Smooth muscle cell (in vitro differentiated cells): ENCODE data around the gene GJD2. TPM values are rescaled to one million over a fixed set of nuclear protein-coding genes. Genes with fewer than 3 reads are reported as not detected.

Source experiments
- DNase-seq: peaks from one replicate; lab custom pipeline; 2025; ENCODE audit not compliant: unreplicated experiment; lab: John Stamatoyannopoulos, UW
- H2AFZ ChIP-seq: fragments of 200-600 bp; sonication (generic); 2 replicates; pipeline ENCODE4 v1.6.0; 2016; ENCODE audit warnings: antibody characterized with exemption, low read depth, mild to moderate bottlenecking
- H3F3A ChIP-seq: fragments of 200-600 bp; sonication (generic); 2 replicates; pipeline ENCODE4 v1.6.0; 2017; ENCODE audit warnings: antibody characterized with exemption, low read depth
- H3K27ac ChIP-seq: fragments of 200-600 bp; sonication (generic); 2 replicates; pipeline ENCODE4 v1.5.1; 2016; ENCODE audit warnings: low read depth, mild to moderate bottlenecking
- H3K27me3 ChIP-seq: fragments of 200-600 bp; sonication (generic); 2 replicates; pipeline ENCODE4 v1.6.1; 2016; ENCODE audit warnings: low read depth, mild to moderate bottlenecking
- H3K36me3 ChIP-seq: fragments of 200-600 bp; sonication (generic); 2 replicates; pipeline ENCODE4 v1.5.1; 2016; ENCODE audit warnings: low read depth
- H3K4me1 ChIP-seq: fragments of 200-600 bp; sonication (generic); 2 replicates; pipeline ENCODE4 v1.5.1; 2016; ENCODE audit warnings: low read depth
- H3K4me2 ChIP-seq: fragments of 200-600 bp; sonication (generic); 2 replicates; pipeline ENCODE4 v1.6.0; 2016; ENCODE audit warnings: mild to moderate bottlenecking
- H3K4me3 ChIP-seq: fragments of 200-600 bp; sonication (generic); 2 replicates; pipeline ENCODE4 v1.5.1; 2016; ENCODE audit warnings: mild to moderate bottlenecking
- H3K79me2 ChIP-seq: fragments of 200-600 bp; sonication (generic); 2 replicates; pipeline ENCODE4 v1.6.0; 2016; ENCODE audit warnings: low read depth, mild to moderate bottlenecking
- H3K9ac ChIP-seq: fragments of 200-600 bp; sonication (generic); 2 replicates; pipeline ENCODE4 v1.6.0; 2016; ENCODE audit warnings: low read depth
- H3K9me3 ChIP-seq: fragments of 200-600 bp; sonication (generic); replicated peaks from 2 replicates; pipeline ENCODE4 v1.5.1; 2016; ENCODE audit warnings: low read depth
- H4K20me1 ChIP-seq: fragments of 200-600 bp; sonication (generic); 2 replicates; pipeline ENCODE4 v1.6.0; 2016; ENCODE audit warnings: low read depth
- WGBS: methylation state at CpG from one replicate; pipeline ENCODE4 v1.1.7; 2016; ENCODE audit warnings: low lambda C conversion rate; 5-methylcytosine and 5-hydroxymethylcytosine counted together
- polyA plus RNA-seq: library from polyadenylated mRNA; unstranded; fragments of >200 nt; fragmentation: Nextera tagmentation; extraction: Ambion mirVana; gene quantifications from 2 replicates; pipeline ENCODE4 v1.2.1, GENCODE V29; 2016
- total RNA-seq: library from RNA; depleted of rRNA; stranded (reverse); fragments of >200 nt; gene quantifications from 2 replicates; pipeline ENCODE4 v1.2.3, GENCODE V29; 2014
- TF ChIP-seq, protein P1 (sequence below): fragments of 200-600 bp; sonication (generic); IDR thresholded peaks from 2 replicates; pipeline ENCODE4 v1.5.1; 2017; ENCODE audit warnings: borderline replicate concordance, mild to moderate bottlenecking, antibody characterized with exemption; ENCODE audit not compliant: insufficient read depth, poor library complexity, severe bottlenecking

Gene GJD2
- total and polyA plus RNA-seq, 2 experiments from 2014 or later: not detected

GRCh38 chr15:34717729-34718128 is 37.1 kb downstream of the GJD2 start:
- TF ChIP-seq, protein P1, sequence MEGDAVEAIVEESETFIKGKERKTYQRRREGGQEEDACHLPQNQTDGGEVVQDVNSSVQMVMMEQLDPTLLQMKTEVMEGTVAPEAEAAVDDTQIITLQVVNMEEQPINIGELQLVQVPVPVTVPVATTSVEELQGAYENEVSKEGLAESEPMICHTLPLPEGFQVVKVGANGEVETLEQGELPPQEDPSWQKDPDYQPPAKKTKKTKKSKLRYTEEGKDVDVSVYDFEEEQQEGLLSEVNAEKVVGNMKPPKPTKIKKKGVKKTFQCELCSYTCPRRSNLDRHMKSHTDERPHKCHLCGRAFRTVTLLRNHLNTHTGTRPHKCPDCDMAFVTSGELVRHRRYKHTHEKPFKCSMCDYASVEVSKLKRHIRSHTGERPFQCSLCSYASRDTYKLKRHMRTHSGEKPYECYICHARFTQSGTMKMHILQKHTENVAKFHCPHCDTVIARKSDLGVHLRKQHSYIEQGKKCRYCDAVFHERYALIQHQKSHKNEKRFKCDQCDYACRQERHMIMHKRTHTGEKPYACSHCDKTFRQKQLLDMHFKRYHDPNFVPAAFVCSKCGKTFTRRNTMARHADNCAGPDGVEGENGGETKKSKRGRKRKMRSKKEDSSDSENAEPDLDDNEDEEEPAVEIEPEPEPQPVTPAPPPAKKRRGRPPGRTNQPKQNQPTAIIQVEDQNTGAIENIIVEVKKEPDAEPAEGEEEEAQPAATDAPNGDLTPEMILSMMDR: no peak
- H3K9me3 ChIP-seq: no peaks in the 10 kb centered on the region
- H3K27ac ChIP-seq: no peak overlapping the region
- H3K4me2 ChIP-seq: no peak overlapping the region
- peaks cover 2% of the 10 kb centered on the region for H3F3A ChIP-seq
- H3K36me3 ChIP-seq: no peaks in the 10 kb centered on the region
- no peak overlapping the region for H2AFZ ChIP-seq
- 78% methylated on average over 2 of the region's 2 CpGs for WGBS
- no peaks in the 10 kb centered on the region for H3K27me3 ChIP-seq
- no peaks in the 10 kb centered on the region for H3K79me2 ChIP-seq
- DNase-seq: no peak
- H4K20me1 ChIP-seq: no peaks in the 10 kb centered on the region
- H3K4me1 ChIP-seq: peaks cover 8% of the 10 kb centered on the region
- H3K4me3 ChIP-seq: no peak overlapping the region
- no peak overlapping the region for H3K9ac ChIP-seq

GRCh38 chr15:34716111-34716510 is 38.7 kb downstream of the GJD2 start:
- TF ChIP-seq, protein P1: no peak
- H2AFZ ChIP-seq: no peak overlapping the region
- H3K4me2 ChIP-seq: no peak overlapping the region
- DNase-seq: no peak
- H3K9me3 ChIP-seq: no peaks in the 10 kb centered on the region
- WGBS: 91% methylated on average over 9 of the region's 9 CpGs
- no peaks in the 10 kb centered on the region for H3K36me3 ChIP-seq
- no peaks in the 10 kb centered on the region for H3K79me2 ChIP-seq
- H3K4me3 ChIP-seq: no peak overlapping the region
- no peaks in the 10 kb centered on the region for H3K27me3 ChIP-seq
- no peak overlapping the region for H3K27ac ChIP-seq
- H4K20me1 ChIP-seq: no peaks in the 10 kb centered on the region
- no peaks in the 10 kb centered on the region for H3K4me1 ChIP-seq
- H3K9ac ChIP-seq: no peak overlapping the region
- H3F3A ChIP-seq: no peaks in the 10 kb centered on the region

DNA sequence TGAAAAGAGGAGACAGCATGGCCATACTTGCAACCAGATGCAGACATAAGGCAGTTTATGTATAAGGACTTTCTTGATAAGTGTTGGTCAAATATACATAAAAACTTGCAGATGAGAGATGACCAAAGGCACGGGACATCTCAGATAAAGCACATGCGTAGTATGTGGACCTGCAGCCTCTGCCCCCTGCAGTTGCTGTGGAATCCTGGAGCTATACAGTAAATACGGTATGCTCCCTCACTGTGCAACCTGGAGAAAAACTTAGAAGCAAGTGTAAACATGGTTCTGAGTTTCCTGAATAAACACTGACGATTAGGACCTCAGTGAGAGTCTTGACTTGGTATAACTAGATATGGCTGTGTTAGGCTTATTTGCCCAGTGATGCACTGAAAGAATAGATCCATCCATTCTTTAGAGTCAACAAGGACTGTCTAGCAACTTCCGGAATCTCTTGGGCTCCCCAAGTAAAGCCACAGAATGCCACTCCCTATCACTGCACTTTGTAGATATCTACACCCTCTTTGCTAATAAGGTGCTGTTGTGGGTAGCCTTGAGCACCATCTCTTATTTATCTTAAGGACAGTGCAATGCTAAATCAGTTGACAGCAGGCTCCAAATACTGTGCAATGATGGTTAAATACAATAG is 40.2 kb downstream of the GJD2 start:
- 93% methylated on average over 5 of the region's 5 CpGs for WGBS
- no peaks in the 10 kb centered on the region for H3K27me3 ChIP-seq

GRCh38 chr15:34713635-34714034 is 41.2 kb downstream of the GJD2 start:
- Histone ChIP-seq H3K4me1 (no peaks in the 10 kb centered on the region), H3K9ac (no peak overlapping the region), H3K4me3 (no peak overlapping the region), H3K9me3 (no peaks in the 10 kb centered on the region), H3K27ac (no peak overlapping the region), H3K79me2 (no peaks in the 10 kb centered on the region), H3K27me3 (no peaks in the 10 kb centered on the region), H3F3A (no peaks in the 10 kb centered on the region), H4K20me1 (no peaks in the 10 kb centered on the region), H3K36me3 (no peaks in the 10 kb centered on the region), H2AFZ (no peak overlapping the region), H3K4me2 (no peak overlapping the region)
- 100% methylated on average over 1 of the region's 1 CpG for WGBS
- no peak for DNase-seq
- TF ChIP-seq, protein P1: no peak

More for the DNA sequence above, 40.2 kb downstream of the GJD2 start:
- no peak for DNase-seq
- Histone ChIP-seq H4K20me1 (no peaks in the 10 kb centered on the region), H3K9ac (no peak overlapping the region), H3K9me3 (no peaks in the 10 kb centered on the region), H3K79me2 (no peaks in the 10 kb centered on the region), H3K4me1 (no peaks in the 10 kb centered on the region), H3K4me3 (no peak overlapping the region), H3K4me2 (no peak overlapping the region), H3K36me3 (no peaks in the 10 kb centered on the region), H2AFZ (no peak overlapping the region), H3K27ac (no peak overlapping the region), H3F3A (no peaks in the 10 kb centered on the region)
- TF ChIP-seq, protein P1: no peak
